ENCODE data around the gene RBM20.
A peak's percentile ranks its signal among the peaks of the same experiment; 100 is the strongest.
"Not testable (repeated sequence)": the region's sequence is repeated elsewhere in the genome, so short reads cannot be mapped to it uniquely, and the experiment has no call there.

The RBM20 gene

GRCh38 chr10:110643653-110644597 lies at the start of gene RBM20:
RBM20 (plus strand) TSS chr10:110644336; CDS start chr10:110644455, 119 bp downstream.
- peak within 1 kb of the TSS; percentile 79 for H3K4me3 Mint-ChIP-seq
- H3K36me3 Mint-ChIP-seq: no peaks in the 10 kb centered on the region
- peaks cover 1% of the 10 kb centered on the region for H3K9me3 Mint-ChIP-seq
- H3K4me1 Mint-ChIP-seq: peaks cover 10% of the 10 kb centered on the region
- DNase-seq (ENCODE audit: low spot score in 2 of 2): peak; percentile 5 to 33
- peak; percentile 64 for ATAC-seq (ENCODE audit: low read depth)
- H3K27ac Mint-ChIP-seq: no peak within 1 kb of the TSS
- peaks cover 29% of the 10 kb centered on the region for H3K27me3 Mint-ChIP-seq

GRCh38 chr10:110597476-110597875 lies 46.7 kb upstream of the RBM20 start:
- H3K4me3 Mint-ChIP-seq: no peak overlapping the region
- H3K36me3 Mint-ChIP-seq: peaks cover 17% of the 10 kb centered on the region
- peak overlapping the region; percentile 36 for H3K27ac Mint-ChIP-seq
- no peak for DNase-seq (ENCODE audit: low spot score in 2 of 2)
- no peak for ATAC-seq (ENCODE audit: low read depth)
- H3K4me1 Mint-ChIP-seq: no peaks in the 10 kb centered on the region
- no peaks in the 10 kb centered on the region for H3K9me3 Mint-ChIP-seq
- no peaks in the 10 kb centered on the region for H3K27me3 Mint-ChIP-seq

- H3K36me3 Mint-ChIP-seq: peaks cover 19% of the 10 kb centered on the region
- no peaks in the 10 kb centered on the region for H3K9me3 Mint-ChIP-seq
- peak; percentile 72 for ATAC-seq (ENCODE audit: low read depth)
- no peaks in the 10 kb centered on the region for H3K4me1 Mint-ChIP-seq
- DNase-seq (ENCODE audit: low spot score in 2 of 2): peak in 1 of 2 donors; percentile 27
- no peak overlapping the region for H3K4me3 Mint-ChIP-seq
- no peak overlapping the region for H3K27ac Mint-ChIP-seq
- H3K27me3 Mint-ChIP-seq: no peaks in the 10 kb centered on the region
Measured at GRCh38 chr10:110600487-110601101, 43.5 kb upstream of the RBM20 start.

GRCh38 chr10:110601581-110601980 lies 42.6 kb upstream of the RBM20 start:
- DNase-seq (ENCODE audit: low spot score in 2 of 2) (no peak), ATAC-seq (ENCODE audit: low read depth) (no peak)
- H3K9me3 Mint-ChIP-seq: no peaks in the 10 kb centered on the region
- no peak overlapping the region for H3K27ac Mint-ChIP-seq
- no peaks in the 10 kb centered on the region for H3K27me3 Mint-ChIP-seq
- H3K4me3 Mint-ChIP-seq: no peak overlapping the region
- H3K36me3 Mint-ChIP-seq: peaks cover 17% of the 10 kb centered on the region
- no peaks in the 10 kb centered on the region for H3K4me1 Mint-ChIP-seq

- H3K4me1 Mint-ChIP-seq: peaks cover 2% of the 10 kb centered on the region
- H3K27me3 Mint-ChIP-seq: no peaks in the 10 kb centered on the region
- no peak overlapping the region for H3K27ac Mint-ChIP-seq
- H3K4me3 Mint-ChIP-seq: no peak overlapping the region
- no peak for DNase-seq (ENCODE audit: low spot score in 2 of 2)
- ATAC-seq (ENCODE audit: low read depth): no peak
- no peaks in the 10 kb centered on the region for H3K9me3 Mint-ChIP-seq
- H3K36me3 Mint-ChIP-seq: peaks cover 7% of the 10 kb centered on the region
Measured at GRCh38 chr10:110608087-110608486, 36.0 kb upstream of the RBM20 start.

GRCh38 chr10:110609605-110610004 lies 34.5 kb upstream of the RBM20 start:
- no peaks in the 10 kb centered on the region for H3K9me3 Mint-ChIP-seq
- DNase-seq (ENCODE audit: low spot score in 2 of 2) (no peak), ATAC-seq (ENCODE audit: low read depth) (no peak)
- H3K4me3 Mint-ChIP-seq: no peak overlapping the region
- H3K27ac Mint-ChIP-seq: no peak overlapping the region
- peaks cover 4% of the 10 kb centered on the region for H3K4me1 Mint-ChIP-seq
- no peaks in the 10 kb centered on the region for H3K27me3 Mint-ChIP-seq
- peaks cover 4% of the 10 kb centered on the region for H3K36me3 Mint-ChIP-seq

- no peaks in the 10 kb centered on the region for H3K27me3 Mint-ChIP-seq
- H3K4me1 Mint-ChIP-seq: peaks cover 4% of the 10 kb centered on the region
- no peaks in the 10 kb centered on the region for H3K9me3 Mint-ChIP-seq
- DNase-seq (ENCODE audit: low spot score in 2 of 2) (peak; percentile 52 to 60), ATAC-seq (ENCODE audit: low read depth) (peak; percentile 22)
- no peak overlapping the region for H3K27ac Mint-ChIP-seq
- no peak overlapping the region for H3K4me3 Mint-ChIP-seq
- no peaks in the 10 kb centered on the region for H3K36me3 Mint-ChIP-seq
Measured at GRCh38 chr10:110610308-110610774, 33.8 kb upstream of the RBM20 start.

GRCh38 chr10:110610781-110611180 lies 33.4 kb upstream of the RBM20 start:
- not testable (repeated sequence) for DNase-seq (ENCODE audit: low spot score in 2 of 2); H3K27ac Mint-ChIP-seq; H3K36me3 Mint-ChIP-seq; H3K27me3 Mint-ChIP-seq; H3K4me1 Mint-ChIP-seq; ATAC-seq (ENCODE audit: low read depth); H3K4me3 Mint-ChIP-seq; H3K9me3 Mint-ChIP-seq

GRCh38 chr10:110612087-110612486 lies 32.0 kb upstream of the RBM20 start:
- Mint-ChIP-seq H3K27ac (no peak overlapping the region), H3K4me3 (no peak overlapping the region), H3K9me3 (no peaks in the 10 kb centered on the region), H3K36me3 (no peaks in the 10 kb centered on the region), H3K4me1 (peaks cover 4% of the 10 kb centered on the region), H3K27me3 (no peaks in the 10 kb centered on the region)
- ATAC-seq (ENCODE audit: low read depth) (peak; percentile 48), DNase-seq (ENCODE audit: low spot score in 2 of 2) (peak in 1 of 2 donors; percentile 12)

GRCh38 chr10:110612629-110613028 lies 31.5 kb upstream of the RBM20 start:
- no peak overlapping the region for H3K27ac Mint-ChIP-seq
- ATAC-seq (ENCODE audit: low read depth) (no peak), DNase-seq (ENCODE audit: low spot score in 2 of 2) (no peak)
- H3K36me3 Mint-ChIP-seq: no peaks in the 10 kb centered on the region
- H3K9me3 Mint-ChIP-seq: no peaks in the 10 kb centered on the region
- H3K4me3 Mint-ChIP-seq: no peak overlapping the region
- peaks cover 6% of the 10 kb centered on the region for H3K4me1 Mint-ChIP-seq
- H3K27me3 Mint-ChIP-seq: no peaks in the 10 kb centered on the region

GRCh38 chr10:110613341-110613995 lies 30.7 kb upstream of the RBM20 start:
- H3K36me3 Mint-ChIP-seq: no peaks in the 10 kb centered on the region
- H3K27me3 Mint-ChIP-seq: no peaks in the 10 kb centered on the region
- no peaks in the 10 kb centered on the region for H3K9me3 Mint-ChIP-seq
- H3K27ac Mint-ChIP-seq: peak overlapping the region; percentile 42
- ATAC-seq (ENCODE audit: low read depth) (peak; percentile 83), DNase-seq (ENCODE audit: low spot score in 2 of 2) (peak in 1 of 2 donors; percentile 21)
- H3K4me3 Mint-ChIP-seq: peak overlapping the region; percentile 8
- H3K4me1 Mint-ChIP-seq: peaks cover 6% of the 10 kb centered on the region

GRCh38 chr10:110613996-110614495 lies 30.1 kb upstream of the RBM20 start:
- no peak overlapping the region for H3K4me3 Mint-ChIP-seq
- H3K27me3 Mint-ChIP-seq: no peaks in the 10 kb centered on the region
- H3K4me1 Mint-ChIP-seq: peaks cover 6% of the 10 kb centered on the region
- no peaks in the 10 kb centered on the region for H3K36me3 Mint-ChIP-seq
- no peak for DNase-seq (ENCODE audit: low spot score in 2 of 2)
- no peaks in the 10 kb centered on the region for H3K9me3 Mint-ChIP-seq
- no peak for ATAC-seq (ENCODE audit: low read depth)
- no peak overlapping the region for H3K27ac Mint-ChIP-seq

GRCh38 chr10:110615057-110615747 lies 28.9 kb upstream of the RBM20 start:
- ATAC-seq (ENCODE audit: low read depth): no peak
- Mint-ChIP-seq H3K27me3 (no peaks in the 10 kb centered on the region), H3K9me3 (no peaks in the 10 kb centered on the region), H3K4me1 (peaks cover 6% of the 10 kb centered on the region), H3K27ac (no peak overlapping the region), H3K4me3 (no peak overlapping the region), H3K36me3 (no peaks in the 10 kb centered on the region)
- no peak for DNase-seq (ENCODE audit: low spot score in 2 of 2)
